Measurements from ENCODE around the gene B4GALNT1.

DNA sequence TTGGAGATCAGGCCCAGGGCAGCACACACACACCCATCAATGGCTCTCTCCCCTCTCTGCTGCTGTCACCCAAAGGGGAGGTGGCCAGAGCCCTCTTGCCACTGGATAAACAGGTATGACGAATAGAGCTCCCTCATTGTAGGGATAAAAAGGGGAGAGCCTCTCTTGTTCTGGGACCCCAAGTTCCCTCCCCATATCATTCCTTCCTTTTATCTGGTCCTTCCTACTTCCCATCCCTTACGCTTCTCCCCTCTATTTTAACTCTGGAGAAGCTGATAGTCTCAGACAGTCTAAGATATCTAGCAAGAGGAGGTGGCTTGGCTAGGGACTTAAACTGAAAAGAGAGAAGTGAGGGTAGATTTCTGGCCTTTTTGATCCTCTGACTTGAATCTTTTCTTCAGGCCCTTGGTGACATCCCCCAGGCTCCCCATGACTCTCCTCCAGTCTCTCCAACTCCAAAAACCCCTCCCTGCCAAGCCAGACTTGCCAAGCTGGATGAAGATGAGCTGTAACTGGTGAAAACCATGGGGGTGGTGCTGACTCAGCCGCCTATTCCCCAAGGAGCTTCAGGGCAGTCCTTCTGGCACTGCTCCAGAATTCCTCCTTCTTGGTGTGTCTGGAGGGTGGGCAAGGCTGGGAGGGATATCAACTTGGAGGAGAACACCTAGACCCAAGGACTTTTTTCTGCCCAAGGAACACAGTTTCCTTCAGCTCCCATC lies 16.5 kb downstream of the B4GALNT1 start:
- TF ChIP-seq, protein P1, sequence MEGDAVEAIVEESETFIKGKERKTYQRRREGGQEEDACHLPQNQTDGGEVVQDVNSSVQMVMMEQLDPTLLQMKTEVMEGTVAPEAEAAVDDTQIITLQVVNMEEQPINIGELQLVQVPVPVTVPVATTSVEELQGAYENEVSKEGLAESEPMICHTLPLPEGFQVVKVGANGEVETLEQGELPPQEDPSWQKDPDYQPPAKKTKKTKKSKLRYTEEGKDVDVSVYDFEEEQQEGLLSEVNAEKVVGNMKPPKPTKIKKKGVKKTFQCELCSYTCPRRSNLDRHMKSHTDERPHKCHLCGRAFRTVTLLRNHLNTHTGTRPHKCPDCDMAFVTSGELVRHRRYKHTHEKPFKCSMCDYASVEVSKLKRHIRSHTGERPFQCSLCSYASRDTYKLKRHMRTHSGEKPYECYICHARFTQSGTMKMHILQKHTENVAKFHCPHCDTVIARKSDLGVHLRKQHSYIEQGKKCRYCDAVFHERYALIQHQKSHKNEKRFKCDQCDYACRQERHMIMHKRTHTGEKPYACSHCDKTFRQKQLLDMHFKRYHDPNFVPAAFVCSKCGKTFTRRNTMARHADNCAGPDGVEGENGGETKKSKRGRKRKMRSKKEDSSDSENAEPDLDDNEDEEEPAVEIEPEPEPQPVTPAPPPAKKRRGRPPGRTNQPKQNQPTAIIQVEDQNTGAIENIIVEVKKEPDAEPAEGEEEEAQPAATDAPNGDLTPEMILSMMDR (conservative IDR thresholded peaks at IDR 0.05 in 1 of 2, IDR thresholded peaks at IDR 0.05 in 1 of 2; ENCODE audit: low read depth in 1 of 2, low read length in 2 of 2) = no peak
- TF ChIP-seq EZH2 (IDR thresholded peaks at IDR 0.05; ENCODE audit: low read length, missing control alignments) = no peak

Measured in fibroblast of lung (primary cell).